Osteocyte (in vitro differentiated cells): ENCODE measurements around the gene LAMA3. TPM values are rescaled to one million over a fixed set of nuclear protein-coding genes. Genes with fewer than 3 reads are reported as not detected.

ENCODE experiments used
- DNase-seq: peaks from one replicate; pipeline ENCODE4 v3.0.0; 2021; ENCODE audit warnings: mixed read lengths; ENCODE audit not compliant: unreplicated experiment; ENCODE audit errors: extremely low spot score
- H3K27ac Mint-ChIP-seq: one replicate; pipeline ENCODE4 v1.8.0; 2021; ENCODE audit warnings: mild to moderate bottlenecking, mixed read lengths; ENCODE audit not compliant: unreplicated experiment
- H3K27me3 Mint-ChIP-seq: one replicate; pipeline ENCODE4 v1.8.0; 2021; ENCODE audit warnings: mixed read lengths; ENCODE audit not compliant: unreplicated experiment
- H3K36me3 Mint-ChIP-seq: one replicate; pipeline ENCODE4 v1.8.0; 2021; ENCODE audit warnings: mixed read lengths; ENCODE audit not compliant: unreplicated experiment
- H3K4me1 Mint-ChIP-seq: one replicate; pipeline ENCODE4 v1.8.0; 2021; ENCODE audit warnings: mixed read lengths; ENCODE audit not compliant: unreplicated experiment
- H3K4me3 Mint-ChIP-seq: one replicate; pipeline ENCODE4 v1.8.0; 2021; ENCODE audit warnings: mild to moderate bottlenecking, moderate library complexity, mixed read lengths; ENCODE audit not compliant: unreplicated experiment
- H3K9me3 Mint-ChIP-seq: one replicate; pipeline ENCODE4 v1.8.0; 2021; ENCODE audit warnings: mixed read lengths; ENCODE audit not compliant: unreplicated experiment
- total RNA-seq: library from RNA; stranded (reverse); gene quantifications from 2 replicates; pipeline ENCODE4 v1.2.1, GENCODE V29; 2021
- TF ChIP-seq, protein P1 (sequence below): fragments of 200-600 bp; sonication (generic); IDR thresholded peaks from 2 replicates; pipeline ENCODE4 v1.5.0; 2021; ENCODE audit warnings: antibody characterized with exemption, mild to moderate bottlenecking, moderate library complexity

The LAMA3 gene
- total RNA-seq, 1 donor from 2014 or later, result not detected

DNA sequence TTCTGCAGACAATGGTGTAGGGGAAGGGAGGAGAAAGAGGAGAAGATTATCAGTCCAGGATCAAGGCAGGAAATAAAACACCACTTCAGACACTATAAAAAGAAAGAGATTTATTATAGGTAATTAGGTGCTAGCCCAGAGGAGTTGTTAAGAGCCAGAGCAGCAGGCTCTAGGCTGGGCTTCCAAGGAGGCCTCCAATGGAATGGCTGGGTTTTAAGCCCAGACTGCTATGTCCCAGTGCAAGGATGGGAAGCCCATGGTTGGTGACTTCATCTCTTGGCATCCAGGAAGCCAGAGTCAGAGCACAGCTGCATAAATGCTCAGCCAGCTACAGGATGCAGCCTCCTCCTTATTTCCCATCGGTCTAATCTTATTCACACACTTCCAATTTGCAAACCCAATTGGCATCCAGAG, 95.6 kb downstream of the LAMA3 start:
- Mint-ChIP-seq H3K4me3 (no peak overlapping the region), H3K27ac (no peak overlapping the region), H3K27me3 (peaks cover 11% of the 10 kb centered on the region), H3K9me3 (peaks cover 4% of the 10 kb centered on the region), H3K36me3 (no peaks in the 10 kb centered on the region), H3K4me1 (peaks cover 2% of the 10 kb centered on the region)
- no peak for DNase-seq
- TF ChIP-seq, protein P1, sequence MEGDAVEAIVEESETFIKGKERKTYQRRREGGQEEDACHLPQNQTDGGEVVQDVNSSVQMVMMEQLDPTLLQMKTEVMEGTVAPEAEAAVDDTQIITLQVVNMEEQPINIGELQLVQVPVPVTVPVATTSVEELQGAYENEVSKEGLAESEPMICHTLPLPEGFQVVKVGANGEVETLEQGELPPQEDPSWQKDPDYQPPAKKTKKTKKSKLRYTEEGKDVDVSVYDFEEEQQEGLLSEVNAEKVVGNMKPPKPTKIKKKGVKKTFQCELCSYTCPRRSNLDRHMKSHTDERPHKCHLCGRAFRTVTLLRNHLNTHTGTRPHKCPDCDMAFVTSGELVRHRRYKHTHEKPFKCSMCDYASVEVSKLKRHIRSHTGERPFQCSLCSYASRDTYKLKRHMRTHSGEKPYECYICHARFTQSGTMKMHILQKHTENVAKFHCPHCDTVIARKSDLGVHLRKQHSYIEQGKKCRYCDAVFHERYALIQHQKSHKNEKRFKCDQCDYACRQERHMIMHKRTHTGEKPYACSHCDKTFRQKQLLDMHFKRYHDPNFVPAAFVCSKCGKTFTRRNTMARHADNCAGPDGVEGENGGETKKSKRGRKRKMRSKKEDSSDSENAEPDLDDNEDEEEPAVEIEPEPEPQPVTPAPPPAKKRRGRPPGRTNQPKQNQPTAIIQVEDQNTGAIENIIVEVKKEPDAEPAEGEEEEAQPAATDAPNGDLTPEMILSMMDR, result no peak

DNA sequence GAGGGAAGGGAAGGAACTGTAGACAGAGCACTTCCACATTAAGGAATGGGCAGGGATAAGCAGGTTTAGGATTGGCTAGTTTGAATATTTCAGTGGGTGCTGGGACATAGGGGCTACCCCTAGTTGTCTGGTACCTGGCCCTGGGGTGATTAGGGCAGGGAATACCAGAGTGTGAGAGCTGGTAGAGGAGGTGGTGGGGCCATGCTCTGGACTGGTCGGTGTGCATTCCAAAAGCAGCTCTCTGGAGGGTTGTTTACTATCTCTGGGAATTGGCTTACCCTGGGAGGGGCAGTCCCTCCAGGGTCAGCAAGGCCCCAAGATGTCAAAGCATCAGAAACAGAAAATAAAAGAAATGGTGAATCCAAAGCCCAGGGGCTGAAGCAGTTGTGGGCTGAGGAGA, 103.8 kb downstream of the LAMA3 start:
- TF ChIP-seq, protein P1, result no peak
- no peak for DNase-seq
- Mint-ChIP-seq H3K36me3 (no peaks in the 10 kb centered on the region), H3K27me3 (peaks cover 19% of the 10 kb centered on the region), H3K4me1 (no peaks in the 10 kb centered on the region), H3K27ac (no peak overlapping the region), H3K4me3 (no peak overlapping the region), H3K9me3 (no peaks in the 10 kb centered on the region)

DNA sequence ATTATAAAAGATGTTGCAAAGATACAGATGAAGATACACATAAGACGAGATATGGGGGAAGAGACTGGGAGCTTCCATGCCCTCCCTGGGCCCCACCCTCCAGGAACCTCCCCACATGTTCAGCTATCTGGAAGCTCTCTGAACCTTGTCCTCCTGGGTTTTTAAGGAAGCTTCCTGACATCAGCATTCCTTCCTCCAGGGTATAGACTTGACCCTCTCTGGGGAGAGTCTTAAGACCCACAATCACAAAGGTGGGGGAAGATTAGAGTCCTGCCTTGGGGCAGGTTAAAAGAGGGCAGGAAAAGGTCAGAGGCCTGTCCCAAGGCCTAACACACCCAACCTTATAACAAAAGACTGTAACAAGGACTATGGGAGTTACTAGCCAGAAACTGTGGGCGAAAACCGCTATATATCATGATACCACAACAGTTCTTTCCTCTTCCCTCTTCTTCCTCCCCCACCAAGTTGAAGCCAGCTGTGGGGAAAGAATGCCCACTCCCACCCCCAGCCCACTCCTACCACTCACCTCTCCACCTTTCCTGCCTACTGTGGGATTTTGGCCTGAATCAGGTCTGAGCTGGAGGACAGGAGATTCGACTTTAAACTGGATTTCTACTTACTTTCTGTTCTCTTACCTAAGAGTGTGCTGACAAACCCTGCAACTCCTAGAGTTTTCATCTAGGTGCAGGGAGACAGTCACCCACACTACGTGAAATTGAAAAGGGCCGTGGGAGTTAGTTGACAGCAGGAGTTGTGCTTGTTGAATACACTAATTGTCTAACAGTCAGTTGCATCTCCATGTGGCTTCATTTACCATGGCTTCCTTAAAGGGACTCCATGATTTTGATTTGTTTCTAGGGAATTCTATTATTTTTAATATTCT, 105.0 kb downstream of the LAMA3 start:
- Mint-ChIP-seq H3K4me3 (no peak overlapping the region), H3K9me3 (no peaks in the 10 kb centered on the region), H3K36me3 (no peaks in the 10 kb centered on the region), H3K4me1 (no peaks in the 10 kb centered on the region), H3K27ac (no peak overlapping the region), H3K27me3 (peaks cover 27% of the 10 kb centered on the region)
- DNase-seq, result no peak
- TF ChIP-seq, protein P1, result no peak

DNA sequence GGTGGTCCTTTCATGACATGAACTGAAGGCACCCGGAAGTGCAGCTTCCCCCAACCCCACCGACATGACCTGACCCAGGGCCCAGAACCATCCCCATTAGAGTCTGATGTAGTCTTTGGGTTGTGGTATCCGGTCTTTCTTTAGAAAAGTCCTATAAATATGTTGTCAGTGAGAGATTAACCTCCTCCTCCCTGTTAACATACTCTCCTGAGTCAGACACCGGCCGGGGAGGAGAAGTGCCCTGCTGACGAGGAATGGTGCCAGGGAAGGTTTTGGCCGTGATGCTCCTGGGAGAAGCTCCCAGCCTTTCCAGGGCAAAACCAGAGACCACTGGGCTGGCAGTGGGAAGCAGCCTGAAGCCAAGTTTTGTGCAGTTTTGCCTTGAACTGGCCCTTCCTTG, 109.0 kb downstream of the LAMA3 start:
- Mint-ChIP-seq H3K27ac (no peak overlapping the region), H3K4me3 (no peak overlapping the region), H3K27me3 (peaks cover 43% of the 10 kb centered on the region), H3K9me3 (no peaks in the 10 kb centered on the region), H3K36me3 (no peaks in the 10 kb centered on the region), H3K4me1 (no peaks in the 10 kb centered on the region)
- DNase-seq, result no peak
- TF ChIP-seq, protein P1, result no peak

DNA sequence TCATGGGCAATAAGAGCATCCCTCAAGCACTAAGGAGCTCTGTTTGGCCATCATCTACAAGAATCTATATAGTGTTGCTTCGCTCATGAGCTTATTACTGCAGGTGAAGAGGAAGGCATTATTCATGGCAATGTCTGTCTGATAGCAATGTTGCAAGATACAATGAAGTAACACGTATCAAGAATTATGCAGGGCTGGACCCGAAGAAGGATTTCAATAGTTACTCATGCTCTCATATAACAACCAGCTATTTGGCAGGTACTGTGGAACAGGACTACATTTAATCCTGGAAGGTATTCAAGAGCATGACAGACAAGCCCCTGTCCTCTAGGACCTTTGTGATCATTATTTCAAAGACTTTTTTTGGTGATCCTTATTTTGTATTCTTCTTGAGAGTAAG, 109.6 kb downstream of the LAMA3 start:
- Mint-ChIP-seq H3K27me3 (peaks cover 48% of the 10 kb centered on the region), H3K4me1 (no peaks in the 10 kb centered on the region), H3K27ac (no peak overlapping the region), H3K4me3 (no peak overlapping the region), H3K9me3 (no peaks in the 10 kb centered on the region), H3K36me3 (no peaks in the 10 kb centered on the region)
- no peak for DNase-seq
- TF ChIP-seq, protein P1, result no peak
